HG03064 (cell line): ENCODE results near the gene GPATCH3.
"Not testable (repeated sequence)": the region's sequence is repeated elsewhere in the genome, so short reads cannot be mapped to it uniquely, and the experiment has no call there.

Source experiments
- ATAC-seq: cut with Tn5 transposase; IDR thresholded peaks from one replicate; pipeline ENCODE4 v1.9.1; 2021; ENCODE audit warnings: low read depth; ENCODE audit not compliant: unreplicated experiment

Gene GPATCH3

DNA sequence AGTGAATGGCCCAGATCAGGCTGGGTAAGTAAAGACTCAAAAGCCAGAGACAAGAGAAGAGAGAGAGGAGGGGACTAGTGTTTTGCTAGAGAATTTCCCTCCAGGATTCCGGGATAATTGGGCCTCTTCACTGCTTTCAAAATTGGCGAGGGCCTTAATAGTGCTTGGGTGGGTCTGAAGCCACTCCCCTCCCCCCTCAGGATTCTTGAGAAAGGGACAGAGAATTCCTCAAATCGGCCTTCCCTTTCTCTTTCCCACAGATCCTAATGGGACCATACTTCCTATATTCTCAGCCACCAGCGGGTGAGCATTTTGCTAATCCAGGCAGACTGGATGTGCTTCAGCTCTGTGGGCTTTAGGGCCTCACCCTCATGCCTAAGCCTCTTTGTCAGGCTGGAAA is 25.4 kb downstream of the GPATCH3 start:
- ATAC-seq: no peak

DNA sequence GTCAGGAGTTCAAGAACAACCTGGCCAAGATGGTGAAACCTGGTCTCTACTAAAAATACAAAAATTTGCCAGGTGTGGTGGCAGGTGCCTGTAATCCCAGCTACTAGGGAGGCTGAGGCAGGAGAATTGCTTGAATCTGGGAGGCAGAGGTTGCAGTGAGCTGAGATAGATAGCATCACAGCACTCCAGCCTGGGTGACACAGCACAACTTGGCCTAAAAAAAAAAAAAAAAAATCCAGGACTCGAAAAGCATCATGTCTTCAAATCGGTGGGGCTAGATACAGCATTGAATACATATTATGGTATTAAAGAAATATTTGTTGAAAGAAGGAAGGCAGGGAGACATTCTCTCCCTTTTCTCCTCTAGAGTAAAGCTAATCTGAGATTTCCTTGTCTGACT is 27.2 kb downstream of the GPATCH3 start:
- not testable (repeated sequence) for ATAC-seq

DNA sequence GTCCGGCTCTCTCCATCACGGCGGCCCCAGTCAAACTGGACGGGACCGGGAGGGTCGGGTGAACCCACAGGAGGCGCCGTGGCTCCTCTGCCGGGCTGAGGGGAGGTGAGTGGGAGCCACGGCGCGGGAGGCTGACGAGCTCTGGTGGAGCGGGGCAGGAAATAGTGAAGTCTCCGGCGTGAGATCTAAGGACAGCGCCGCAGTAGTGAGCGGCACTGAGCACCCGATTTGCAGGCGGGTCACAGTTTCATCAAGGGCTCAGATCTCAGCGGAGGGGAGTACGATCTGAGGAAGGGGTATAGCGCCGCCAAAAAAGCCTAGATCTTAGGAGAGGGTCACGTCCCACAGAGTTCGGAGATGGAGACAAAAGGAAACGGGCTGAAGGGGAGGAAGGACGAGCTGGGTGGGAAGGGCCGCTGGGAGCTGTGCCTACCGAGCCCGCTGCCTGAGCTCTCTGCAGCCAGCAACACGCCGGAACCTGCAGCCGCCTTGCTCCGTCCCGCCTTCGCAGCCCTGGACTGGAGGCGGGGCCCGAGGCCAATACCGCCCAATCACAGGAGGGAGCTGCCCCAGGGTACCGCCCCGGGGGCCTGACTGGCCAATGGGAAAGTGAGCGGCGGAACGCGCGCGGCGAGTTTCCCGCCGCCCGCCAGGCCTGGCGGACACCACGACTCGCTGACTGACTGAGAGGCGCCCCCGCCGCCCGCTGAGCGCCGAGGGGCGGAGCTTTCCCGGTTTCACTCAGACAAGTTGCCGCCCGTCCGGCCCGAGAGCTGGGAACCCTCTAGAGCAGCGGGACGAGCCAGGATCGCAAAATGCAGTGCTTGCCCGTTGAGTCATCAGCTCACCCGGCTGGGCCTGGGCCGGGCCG is 35.4 kb downstream of the GPATCH3 start:
- ATAC-seq: peak; percentile 79

DNA sequence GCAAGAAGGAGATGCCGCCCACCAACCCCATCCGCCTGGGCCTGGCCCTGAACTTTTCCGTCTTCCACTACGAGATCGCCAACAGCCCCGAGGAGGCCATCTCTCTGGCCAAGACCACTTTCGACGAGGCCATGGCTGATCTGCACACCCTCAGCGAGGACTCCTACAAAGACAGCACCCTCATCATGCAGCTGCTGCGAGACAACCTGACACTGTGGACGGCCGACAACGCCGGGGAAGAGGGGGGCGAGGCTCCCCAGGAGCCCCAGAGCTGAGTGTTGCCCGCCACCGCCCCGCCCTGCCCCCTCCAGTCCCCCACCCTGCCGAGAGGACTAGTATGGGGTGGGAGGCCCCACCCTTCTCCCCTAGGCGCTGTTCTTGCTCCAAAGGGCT is 36.6 kb downstream of the GPATCH3 start:
- no peak for ATAC-seq

DNA sequence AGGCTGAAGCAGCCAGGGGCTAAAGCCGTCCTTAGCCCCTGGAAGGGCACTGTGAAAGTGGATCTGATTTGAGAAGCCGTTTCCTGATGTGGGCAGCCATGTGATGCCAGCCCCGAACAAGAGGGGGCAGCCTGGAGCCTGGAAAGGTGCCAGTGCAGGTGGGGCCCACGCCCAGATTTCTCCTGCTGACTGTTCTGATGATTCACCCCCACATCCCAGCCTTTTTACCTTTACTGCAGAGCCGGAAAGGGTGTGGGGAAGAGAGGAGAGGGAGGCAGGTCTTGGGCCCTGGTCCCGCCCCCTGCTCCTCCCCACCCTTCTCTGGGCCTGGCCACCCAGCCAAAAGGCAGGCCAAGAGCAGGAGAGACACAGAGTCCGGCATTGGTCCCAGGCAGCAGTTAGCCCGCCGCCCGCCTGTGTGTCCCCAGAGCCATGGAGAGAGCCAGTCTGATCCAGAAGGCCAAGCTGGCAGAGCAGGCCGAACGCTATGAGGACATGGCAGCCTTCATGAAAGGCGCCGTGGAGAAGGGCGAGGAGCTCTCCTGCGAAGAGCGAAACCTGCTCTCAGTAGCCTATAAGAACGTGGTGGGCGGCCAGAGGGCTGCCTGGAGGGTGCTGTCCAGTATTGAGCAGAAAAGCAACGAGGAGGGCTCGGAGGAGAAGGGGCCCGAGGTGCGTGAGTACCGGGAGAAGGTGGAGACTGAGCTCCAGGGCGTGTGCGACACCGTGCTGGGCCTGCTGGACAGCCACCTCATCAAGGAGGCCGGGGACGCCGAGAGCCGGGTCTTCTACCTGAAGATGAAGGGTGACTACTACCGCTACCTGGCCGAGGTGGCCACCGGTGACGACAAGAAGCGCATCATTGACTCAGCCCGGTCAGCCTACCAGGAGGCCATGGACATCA is 37.2 kb downstream of the GPATCH3 start, which contains the start of gene SFN:
Gene SFN (plus strand): TSS at position 369 of the 904 bp plus-strand sequence. CDS start 64 bp downstream, at position 433.
- no peak for ATAC-seq

DNA sequence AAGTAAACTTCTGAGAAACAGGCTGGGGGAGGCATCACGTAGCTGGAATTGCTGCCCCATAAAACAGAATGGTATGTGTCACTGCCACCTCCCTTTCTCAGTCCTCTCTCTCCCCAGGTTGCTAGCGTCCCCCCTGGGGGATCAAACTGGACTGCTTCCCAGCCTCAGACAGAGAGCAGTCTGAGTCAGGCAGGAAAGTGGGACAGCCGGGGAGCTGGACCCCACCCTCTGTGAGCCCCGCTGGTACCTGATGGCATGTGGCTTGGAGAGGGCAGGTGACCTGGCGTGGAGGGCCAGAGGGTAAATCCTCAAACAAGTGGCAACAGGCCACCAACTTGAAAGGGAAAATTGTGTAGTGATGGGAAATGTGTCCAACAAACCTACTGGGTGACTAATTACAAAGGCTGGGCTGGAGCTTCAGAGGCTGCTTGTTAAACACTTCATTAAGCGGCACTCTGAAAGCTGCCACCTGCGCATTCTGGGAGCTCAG is 38.3 kb downstream of the GPATCH3 start:
- no peak for ATAC-seq

DNA sequence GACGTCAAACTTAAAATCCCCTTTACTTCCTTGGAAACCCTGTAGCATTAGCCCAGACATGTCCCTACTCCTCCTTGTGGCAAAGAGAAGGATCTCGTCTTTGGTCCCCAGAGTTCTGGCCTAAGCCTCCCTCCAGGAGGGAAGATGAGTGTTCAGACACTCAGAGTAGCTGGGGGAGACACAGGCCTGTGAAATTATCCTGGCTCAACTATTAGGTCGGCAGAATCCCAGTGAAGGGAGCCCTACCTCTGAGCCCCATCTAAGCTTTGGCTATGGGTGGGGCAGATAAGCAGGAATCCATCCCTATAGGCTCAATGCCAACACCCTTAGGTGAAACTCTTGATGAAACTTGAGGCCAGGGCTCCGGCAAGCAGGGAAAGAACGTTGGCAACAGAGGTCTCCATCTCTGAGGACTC is 39.0 kb downstream of the GPATCH3 start:
- ATAC-seq: no peak

DNA sequence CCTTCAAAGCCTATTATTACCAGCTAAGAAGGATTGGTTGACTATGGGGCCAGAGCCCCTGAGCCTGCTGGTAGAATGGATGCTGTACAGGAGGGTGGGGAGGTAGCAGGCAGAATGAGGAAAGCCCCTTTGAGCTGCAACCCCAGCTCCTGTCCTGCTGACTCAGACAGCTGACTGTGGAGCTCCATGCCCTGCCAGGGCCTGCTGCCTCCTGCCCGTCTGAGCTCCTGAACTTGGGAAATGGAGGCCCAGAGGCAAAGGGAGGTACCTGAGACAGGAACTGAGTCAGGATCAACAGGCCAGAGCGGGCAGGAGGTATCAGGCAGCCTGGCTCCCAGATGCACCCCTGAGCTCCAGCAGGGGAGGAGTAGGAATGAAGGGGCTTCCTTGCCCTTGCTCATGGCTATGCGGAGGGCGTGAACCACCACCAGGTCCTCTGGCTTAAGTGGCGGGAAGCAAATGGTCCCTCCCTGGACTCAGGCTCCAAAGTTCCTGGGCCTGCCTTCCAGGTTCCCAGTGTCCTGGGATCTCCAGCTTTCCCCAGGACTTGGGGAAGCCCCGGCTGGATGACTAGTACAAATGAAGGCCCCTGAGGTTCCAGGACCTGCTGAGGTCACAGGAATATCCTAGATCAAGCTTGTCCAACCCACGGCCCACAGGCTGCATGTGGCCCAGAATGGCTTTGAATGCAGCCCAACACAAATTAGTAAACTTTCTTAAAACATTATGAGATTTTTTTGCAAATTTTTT is 41.2 kb downstream of the GPATCH3 start:
- ATAC-seq: no peak

DNA sequence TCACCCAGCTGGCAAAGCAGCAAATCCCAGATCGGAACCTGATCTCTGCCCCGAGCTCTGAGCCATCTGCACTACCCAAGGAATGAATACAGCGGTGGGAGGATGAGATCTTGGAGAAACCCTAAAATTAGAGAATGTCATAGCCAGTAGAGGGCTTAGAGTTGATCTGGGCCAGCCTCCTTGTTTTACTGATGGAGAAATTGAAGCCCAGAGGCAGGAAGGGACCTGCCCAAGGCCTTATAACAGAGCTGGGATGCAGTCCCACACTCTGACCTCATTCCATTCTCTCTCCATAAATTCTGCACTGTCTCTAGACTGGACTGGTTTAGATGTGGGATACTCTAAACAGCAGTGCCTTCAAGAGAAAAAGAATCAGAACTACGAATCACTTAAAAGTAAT is 42.1 kb downstream of the GPATCH3 start:
- ATAC-seq: no peak

DNA sequence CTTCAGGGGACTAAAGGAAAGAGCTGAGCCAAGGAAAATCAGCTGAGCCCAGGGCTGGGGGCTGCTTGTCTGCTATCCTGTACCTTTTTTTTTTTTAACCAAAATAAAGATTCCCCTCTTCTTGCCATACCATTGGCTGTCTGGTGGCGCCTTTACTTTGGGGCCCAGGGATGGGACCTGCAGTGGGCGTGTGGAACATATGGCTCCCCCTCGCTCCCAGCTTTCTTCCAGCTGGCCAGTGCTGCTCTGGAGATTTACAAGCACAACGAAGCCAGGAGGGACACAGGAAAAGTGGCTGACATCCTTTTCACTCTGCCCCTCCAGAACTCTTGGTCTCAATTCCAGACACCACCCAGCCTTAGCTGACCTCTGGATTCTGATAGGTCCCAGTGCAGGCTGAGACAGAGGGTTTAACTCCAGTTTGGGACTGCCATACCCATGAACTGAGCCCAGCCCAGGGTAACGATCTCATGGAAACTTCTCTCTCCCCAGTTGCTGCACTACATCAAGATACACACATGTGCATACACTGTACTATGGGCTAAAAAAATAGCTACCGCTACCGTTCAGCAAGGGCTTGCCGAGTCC is 42.7 kb downstream of the GPATCH3 start:
- ATAC-seq: no peak

DNA sequence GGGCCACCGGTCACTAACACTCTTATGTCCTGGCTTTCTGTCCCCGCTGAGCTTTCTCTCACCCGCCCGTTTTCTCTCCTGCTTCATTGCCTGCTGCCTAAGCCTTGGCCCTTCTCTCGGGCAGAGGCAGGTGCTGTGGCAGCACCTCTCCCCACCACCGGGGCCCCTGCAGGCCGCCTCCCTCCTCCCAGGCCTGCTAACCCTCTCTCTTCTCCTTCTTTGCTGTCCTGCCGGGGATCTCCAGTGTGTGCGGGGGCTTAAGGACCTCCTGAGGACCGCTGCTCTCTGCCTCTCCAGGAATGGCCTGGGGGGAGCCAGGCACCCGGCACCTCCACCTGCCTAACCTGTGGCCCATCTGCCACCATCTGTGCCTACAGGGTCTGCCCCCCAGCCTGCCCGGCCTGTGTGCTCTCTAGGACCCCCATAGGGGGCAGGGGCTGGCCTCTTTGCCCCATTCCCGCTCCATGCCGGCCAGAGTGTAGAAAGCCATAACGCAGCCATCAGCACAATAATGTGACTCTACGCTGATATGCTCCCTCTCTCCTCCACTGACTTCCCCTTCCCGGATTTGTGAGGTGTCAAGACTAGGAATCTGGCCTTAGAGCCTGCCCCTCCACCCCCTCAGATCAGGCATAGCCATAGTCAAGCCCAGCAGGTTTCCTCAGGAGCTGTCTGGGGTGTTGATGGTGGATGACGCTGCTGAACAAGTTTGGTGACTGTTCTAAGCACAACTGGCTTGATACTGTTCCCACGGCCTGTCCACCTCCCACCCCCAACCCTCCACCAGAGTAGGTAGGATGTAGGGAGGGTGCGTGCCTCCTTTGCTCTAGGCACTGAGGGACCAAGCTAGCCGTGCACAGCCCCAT is 43.4 kb downstream of the GPATCH3 start:
- no peak for ATAC-seq

DNA sequence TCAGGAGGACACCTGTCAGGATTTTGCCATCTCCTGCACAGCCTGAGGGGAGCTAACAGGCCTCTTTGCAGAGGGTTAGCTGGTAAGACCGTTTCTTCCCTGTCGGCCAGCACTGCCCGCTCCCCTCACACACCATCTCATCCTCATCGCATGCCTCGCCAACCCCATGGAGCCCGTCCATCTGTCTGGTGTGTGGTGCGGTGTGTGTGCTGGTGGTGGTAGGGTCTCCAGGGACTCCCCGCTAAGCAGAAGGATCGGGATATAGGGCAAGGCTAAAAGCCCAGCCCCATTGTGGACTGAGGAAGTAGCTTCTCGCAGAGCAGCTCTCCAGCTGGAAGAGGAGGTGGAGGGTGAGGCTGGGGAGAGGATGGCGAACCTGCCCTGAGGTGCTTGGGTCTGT is 44.1 kb downstream of the GPATCH3 start:
- no peak for ATAC-seq

DNA sequence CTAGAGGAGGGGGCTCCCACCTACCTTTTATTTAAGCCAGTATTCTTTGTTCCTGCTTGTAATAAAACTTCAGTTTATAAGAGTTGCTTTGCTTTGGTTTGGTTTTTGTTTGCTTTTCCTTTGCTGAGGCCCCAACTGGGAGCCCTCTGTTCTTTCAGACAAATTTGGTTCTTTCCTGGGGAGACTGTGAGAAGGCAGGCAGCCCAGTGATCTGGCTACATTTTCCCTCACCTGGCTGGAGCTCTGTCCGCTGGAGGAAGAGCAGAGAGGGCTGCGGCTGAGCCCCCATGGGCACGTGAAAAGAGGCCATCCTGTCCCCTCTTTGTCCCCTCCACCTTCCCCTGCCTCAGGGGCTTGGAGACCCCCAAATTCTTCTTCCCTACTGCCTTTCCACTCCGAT is 44.6 kb downstream of the GPATCH3 start:
- ATAC-seq: no peak

DNA sequence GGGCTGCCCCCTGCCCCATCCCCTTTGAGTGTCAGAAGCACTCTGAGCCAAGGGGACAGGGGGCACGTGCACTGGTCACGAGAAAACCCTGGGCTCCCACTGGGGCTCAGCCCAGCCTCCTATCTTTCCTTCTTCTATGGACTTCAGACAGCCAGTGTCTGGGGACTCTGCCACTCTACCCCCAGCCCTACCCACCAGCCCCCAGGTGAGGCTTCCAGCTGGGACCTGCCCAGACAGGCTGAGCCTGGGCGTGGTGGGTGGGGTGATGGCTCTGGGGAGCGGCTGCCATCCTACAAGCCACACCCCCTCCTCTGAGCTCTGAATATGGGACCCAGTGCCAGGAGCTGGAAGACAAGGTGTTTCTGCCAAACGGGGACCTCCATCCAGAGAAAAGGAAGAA is 45.4 kb downstream of the GPATCH3 start:
- no peak for ATAC-seq

DNA sequence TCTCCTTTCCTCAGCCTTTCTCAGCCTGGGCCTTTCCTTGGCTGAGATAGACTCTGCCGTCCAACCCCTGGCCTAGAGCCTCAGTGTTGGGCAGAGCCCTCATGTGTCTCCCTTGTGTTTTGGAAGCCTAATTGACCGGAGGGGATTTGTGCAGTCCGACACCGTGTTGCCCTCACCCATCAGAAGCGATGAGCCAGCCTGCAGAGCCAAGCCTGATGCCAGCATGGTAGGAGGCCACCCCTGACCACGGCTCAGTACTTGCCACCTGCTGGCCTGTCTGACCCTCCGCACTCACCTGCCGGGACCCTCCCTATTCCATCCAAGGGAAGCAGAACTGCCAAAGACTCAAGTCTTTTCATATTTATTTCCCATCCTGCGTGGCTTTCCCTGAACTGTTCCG is 46.7 kb downstream of the GPATCH3 start:
- no peak for ATAC-seq

DNA sequence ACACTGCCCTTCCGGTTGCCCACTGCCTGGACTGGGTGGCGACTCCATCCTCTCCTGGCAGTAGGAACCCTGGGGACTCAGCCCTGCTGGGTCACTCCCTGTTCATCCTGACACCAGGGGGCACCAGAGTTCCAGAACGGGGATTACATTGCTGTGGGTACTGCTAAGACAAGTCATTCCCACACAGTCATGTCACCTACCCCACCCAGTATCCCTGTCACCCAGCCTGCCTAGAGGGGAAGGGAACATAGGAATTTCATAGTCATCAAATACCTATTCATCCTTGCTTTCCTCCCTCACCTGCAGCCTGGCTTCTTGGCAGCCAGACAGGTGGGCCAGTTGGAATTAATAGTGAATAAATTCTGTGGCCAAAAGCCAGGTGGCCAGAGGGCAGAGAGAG is 47.1 kb downstream of the GPATCH3 start:
- no peak for ATAC-seq

DNA sequence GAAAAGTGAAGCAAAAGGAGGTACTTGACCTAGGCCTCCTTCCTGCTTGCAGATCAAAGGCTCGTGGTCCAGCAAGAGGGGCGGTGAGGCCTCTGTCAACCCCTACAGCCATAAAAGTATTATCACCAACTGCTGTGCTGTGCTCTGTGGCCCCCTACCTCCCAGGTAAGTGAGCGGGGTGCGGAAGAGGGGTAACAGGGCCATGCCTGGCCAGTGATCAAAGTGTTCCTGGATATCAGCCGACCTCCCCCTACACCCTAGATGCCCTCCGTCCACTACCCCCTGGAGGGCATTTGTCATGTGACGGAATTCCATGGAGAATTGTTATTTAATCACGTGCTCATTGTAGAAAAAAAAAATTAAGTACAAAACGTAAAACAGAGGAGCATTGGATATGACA is 47.6 kb downstream of the GPATCH3 start:
- ATAC-seq: no peak

DNA sequence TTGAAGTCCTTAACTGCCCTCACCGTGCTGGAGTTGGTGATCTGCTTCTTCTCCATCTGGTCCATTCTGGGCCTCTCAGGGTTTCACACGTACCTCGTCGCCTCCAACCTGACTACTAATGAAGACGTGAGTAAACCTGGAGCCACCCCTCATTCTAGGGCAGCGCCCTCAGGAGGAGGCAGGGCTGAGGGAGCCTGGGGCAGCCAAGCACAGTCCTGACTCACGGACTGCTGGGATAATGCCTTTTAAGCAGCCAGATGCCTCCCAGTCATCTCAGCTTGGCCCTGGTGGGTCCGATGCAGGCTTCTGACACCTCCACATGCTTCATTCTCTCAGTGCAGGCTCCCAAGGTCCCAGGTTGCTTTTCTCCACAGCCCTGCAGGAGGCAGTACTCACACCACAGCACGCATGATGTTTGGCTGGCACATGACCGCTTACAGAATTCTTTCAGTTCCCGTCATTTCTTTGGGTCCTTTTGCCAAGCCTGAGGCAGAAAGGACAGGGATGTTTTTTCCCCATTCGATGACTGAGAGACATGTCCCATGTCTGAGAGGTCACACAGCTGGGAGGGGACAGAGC is 49.1 kb downstream of the GPATCH3 start:
- no peak for ATAC-seq
